ENCODE results near the gene ACE.

Gene ACE

DNA sequence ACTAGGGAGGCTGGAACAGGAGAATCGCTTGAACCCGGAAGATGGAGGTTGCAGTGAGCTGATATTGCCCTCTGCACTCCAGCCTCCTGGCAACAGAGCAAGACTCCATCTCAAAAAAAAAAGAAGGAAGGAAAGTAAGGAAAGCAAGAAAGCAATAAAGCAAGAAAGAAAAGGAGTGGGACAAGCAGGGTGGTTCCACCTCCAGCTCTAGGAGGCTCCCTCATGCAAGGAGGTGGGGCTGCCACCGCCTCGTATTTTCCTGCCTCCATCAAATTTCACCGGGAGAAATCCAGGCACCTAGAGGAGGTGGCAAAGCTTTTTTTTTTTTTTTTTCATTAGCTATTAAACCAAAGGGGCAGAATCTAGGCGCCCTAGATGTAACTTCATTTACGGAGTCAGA, 31.8 kb upstream of the ACE start:
- no peak overlapping the region for H3K9ac ChIP-seq (ENCODE audit: low read length)
- H3K27ac ChIP-seq (ENCODE audit: low read depth, low read length) = no peak overlapping the region
- H3K4me3 ChIP-seq (ENCODE audit: low read depth, low read length) = peak overlapping the region; percentile 71
- H3K4me1 ChIP-seq (ENCODE audit: control insufficient read depth, insufficient read depth, low read length) = peaks cover 36% of the 10 kb centered on the region
- no peaks in the 10 kb centered on the region for H3K27me3 ChIP-seq (ENCODE audit: control insufficient read depth, insufficient read depth, low read length)
- H3K9me3 ChIP-seq (ENCODE audit: control insufficient read depth, insufficient read depth, low read depth, low read length) = no peaks in the 10 kb centered on the region
- no peaks in the 10 kb centered on the region for H3K36me3 ChIP-seq (ENCODE audit: control insufficient read depth, insufficient read depth, low read length)

DNA sequence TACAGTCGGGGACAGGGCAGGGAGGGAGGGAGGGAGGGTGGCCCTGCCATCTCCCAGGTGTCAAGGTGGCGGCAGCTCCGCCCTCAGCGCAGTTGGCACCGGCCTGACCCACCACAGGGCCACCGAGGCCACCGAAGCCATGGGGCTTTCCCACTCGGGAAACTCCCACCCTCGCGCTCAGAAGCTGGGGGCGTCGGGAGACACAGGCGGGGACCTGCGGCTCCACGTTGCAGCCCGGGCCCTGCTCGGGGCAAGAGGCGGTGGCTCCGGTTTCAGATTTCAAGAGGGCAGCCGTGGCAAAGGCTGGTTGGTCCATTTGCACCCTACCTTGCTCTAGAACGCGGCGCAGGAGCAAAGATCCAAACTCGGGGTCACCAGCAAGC, 31.3 kb upstream of the ACE start:
- no peaks in the 10 kb centered on the region for H3K36me3 ChIP-seq (ENCODE audit: control insufficient read depth, insufficient read depth, low read length)
- H3K4me3 ChIP-seq (ENCODE audit: low read depth, low read length) = peak overlapping the region; percentile 71
- no peaks in the 10 kb centered on the region for H3K9me3 ChIP-seq (ENCODE audit: control insufficient read depth, insufficient read depth, low read depth, low read length)
- peak overlapping the region; percentile 75 for H3K9ac ChIP-seq (ENCODE audit: low read length)
- peaks cover 34% of the 10 kb centered on the region for H3K4me1 ChIP-seq (ENCODE audit: control insufficient read depth, insufficient read depth, low read length)
- H3K27me3 ChIP-seq (ENCODE audit: control insufficient read depth, insufficient read depth, low read length) = no peaks in the 10 kb centered on the region
- peak overlapping the region; percentile 39; the same call in 1 of the 2 replicates for H3K27ac ChIP-seq (ENCODE audit: low read depth, low read length)

- H3K9me3 ChIP-seq (ENCODE audit: control insufficient read depth, insufficient read depth, low read depth, low read length) = no peaks in the 10 kb centered on the region
- H3K4me3 ChIP-seq (ENCODE audit: low read depth, low read length) = peak within 1 kb of the TSS; percentile 71
- peak within 1 kb of the TSS; percentile 94 for H3K27ac ChIP-seq (ENCODE audit: low read depth, low read length)
- H3K4me1 ChIP-seq (ENCODE audit: control insufficient read depth, insufficient read depth, low read length) = peaks cover 30% of the 10 kb centered on the region
- no peaks in the 10 kb centered on the region for H3K27me3 ChIP-seq (ENCODE audit: control insufficient read depth, insufficient read depth, low read length)
- H3K9ac ChIP-seq (ENCODE audit: low read length) = peak within 1 kb of the TSS; percentile 80
- H3K36me3 ChIP-seq (ENCODE audit: control insufficient read depth, insufficient read depth, low read length) = no peaks in the 10 kb centered on the region
Measured at GRCh38 chr17:63445954-63446752, 30.7 kb upstream of the ACE start, which contains the start of gene CYB561. CYB561 (minus strand) TSS chr17:63446306; CDS start chr17:63437547, 8,759 bp downstream.

- Histone ChIP-seq H3K4me3 (ENCODE audit: low read depth, low read length) (peak overlapping the region; percentile 71), H3K27ac (ENCODE audit: low read depth, low read length) (peak overlapping the region; percentile 94)
Measured at GRCh38 chr17:63446753-63447470, 29.9 kb upstream of the ACE start.

GRCh38 chr17:63447471-63448009, 29.3 kb upstream of the ACE start:
- Histone ChIP-seq H3K36me3 (ENCODE audit: control insufficient read depth, insufficient read depth, low read length) (no peaks in the 10 kb centered on the region), H3K27ac (ENCODE audit: low read depth, low read length) (peak overlapping the region; percentile 94; the same call in 1 of the 2 replicates), H3K9me3 (ENCODE audit: control insufficient read depth, insufficient read depth, low read depth, low read length) (no peaks in the 10 kb centered on the region), H3K4me3 (ENCODE audit: low read depth, low read length) (peak overlapping the region; percentile 71), H3K27me3 (ENCODE audit: control insufficient read depth, insufficient read depth, low read length) (no peaks in the 10 kb centered on the region), H3K4me1 (ENCODE audit: control insufficient read depth, insufficient read depth, low read length) (peaks cover 29% of the 10 kb centered on the region), H3K9ac (ENCODE audit: low read length) (peak overlapping the region; percentile 80)

More at GRCh38 chr17:63446753-63447470, 29.9 kb upstream of the ACE start:
- peaks cover 30% of the 10 kb centered on the region for H3K4me1 ChIP-seq (ENCODE audit: control insufficient read depth, insufficient read depth, low read length)
- H3K9ac ChIP-seq (ENCODE audit: low read length) = peak overlapping the region; percentile 80
- H3K9me3 ChIP-seq (ENCODE audit: control insufficient read depth, insufficient read depth, low read depth, low read length) = no peaks in the 10 kb centered on the region
- no peaks in the 10 kb centered on the region for H3K36me3 ChIP-seq (ENCODE audit: control insufficient read depth, insufficient read depth, low read length)
- no peaks in the 10 kb centered on the region for H3K27me3 ChIP-seq (ENCODE audit: control insufficient read depth, insufficient read depth, low read length)

GRCh38 chr17:63448655-63449054, 28.2 kb upstream of the ACE start:
- Histone ChIP-seq H3K4me3 (ENCODE audit: low read depth, low read length) (no peak overlapping the region), H3K27ac (ENCODE audit: low read depth, low read length) (no peak overlapping the region), H3K27me3 (ENCODE audit: control insufficient read depth, insufficient read depth, low read length) (no peaks in the 10 kb centered on the region), H3K9ac (ENCODE audit: low read length) (no peak overlapping the region), H3K9me3 (ENCODE audit: control insufficient read depth, insufficient read depth, low read depth, low read length) (no peaks in the 10 kb centered on the region), H3K4me1 (ENCODE audit: control insufficient read depth, insufficient read depth, low read length) (peaks cover 25% of the 10 kb centered on the region), H3K36me3 (ENCODE audit: control insufficient read depth, insufficient read depth, low read length) (no peaks in the 10 kb centered on the region)

DNA sequence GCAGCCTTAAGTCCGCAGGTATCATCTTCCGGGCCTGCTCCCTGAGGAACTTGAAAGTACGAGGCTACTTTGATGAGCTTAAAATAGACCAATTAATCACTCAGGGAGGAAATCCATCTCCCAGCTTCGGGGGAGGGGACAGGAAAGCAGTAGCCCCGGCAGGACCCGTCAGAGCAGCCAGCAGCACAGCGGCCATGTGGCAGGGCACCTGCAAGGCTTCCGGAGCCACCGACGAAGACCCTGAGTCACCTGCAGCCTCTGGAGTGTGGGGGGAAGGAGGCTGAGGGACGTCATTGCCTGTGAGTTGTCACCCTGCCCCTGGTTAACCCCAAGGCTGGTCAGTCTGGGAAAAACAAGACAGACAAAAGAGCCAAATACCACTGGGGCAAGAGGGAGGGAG, 26.3 kb upstream of the ACE start:
- H3K9me3 ChIP-seq (ENCODE audit: control insufficient read depth, insufficient read depth, low read depth, low read length) = no peaks in the 10 kb centered on the region
- no peak overlapping the region for H3K9ac ChIP-seq (ENCODE audit: low read length)
- no peak overlapping the region for H3K4me3 ChIP-seq (ENCODE audit: low read depth, low read length)
- H3K36me3 ChIP-seq (ENCODE audit: control insufficient read depth, insufficient read depth, low read length) = no peaks in the 10 kb centered on the region
- H3K27ac ChIP-seq (ENCODE audit: low read depth, low read length) = no peak overlapping the region
- no peaks in the 10 kb centered on the region for H3K27me3 ChIP-seq (ENCODE audit: control insufficient read depth, insufficient read depth, low read length)
- peaks cover 25% of the 10 kb centered on the region for H3K4me1 ChIP-seq (ENCODE audit: control insufficient read depth, insufficient read depth, low read length)

GRCh38 chr17:63451150-63451549, 25.7 kb upstream of the ACE start:
- no peak overlapping the region for H3K27ac ChIP-seq (ENCODE audit: low read depth, low read length)
- no peaks in the 10 kb centered on the region for H3K9me3 ChIP-seq (ENCODE audit: control insufficient read depth, insufficient read depth, low read depth, low read length)
- no peak overlapping the region for H3K4me3 ChIP-seq (ENCODE audit: low read depth, low read length)
- no peak overlapping the region for H3K9ac ChIP-seq (ENCODE audit: low read length)
- no peaks in the 10 kb centered on the region for H3K27me3 ChIP-seq (ENCODE audit: control insufficient read depth, insufficient read depth, low read length)
- H3K4me1 ChIP-seq (ENCODE audit: control insufficient read depth, insufficient read depth, low read length) = peaks cover 25% of the 10 kb centered on the region
- no peaks in the 10 kb centered on the region for H3K36me3 ChIP-seq (ENCODE audit: control insufficient read depth, insufficient read depth, low read length)

DNA sequence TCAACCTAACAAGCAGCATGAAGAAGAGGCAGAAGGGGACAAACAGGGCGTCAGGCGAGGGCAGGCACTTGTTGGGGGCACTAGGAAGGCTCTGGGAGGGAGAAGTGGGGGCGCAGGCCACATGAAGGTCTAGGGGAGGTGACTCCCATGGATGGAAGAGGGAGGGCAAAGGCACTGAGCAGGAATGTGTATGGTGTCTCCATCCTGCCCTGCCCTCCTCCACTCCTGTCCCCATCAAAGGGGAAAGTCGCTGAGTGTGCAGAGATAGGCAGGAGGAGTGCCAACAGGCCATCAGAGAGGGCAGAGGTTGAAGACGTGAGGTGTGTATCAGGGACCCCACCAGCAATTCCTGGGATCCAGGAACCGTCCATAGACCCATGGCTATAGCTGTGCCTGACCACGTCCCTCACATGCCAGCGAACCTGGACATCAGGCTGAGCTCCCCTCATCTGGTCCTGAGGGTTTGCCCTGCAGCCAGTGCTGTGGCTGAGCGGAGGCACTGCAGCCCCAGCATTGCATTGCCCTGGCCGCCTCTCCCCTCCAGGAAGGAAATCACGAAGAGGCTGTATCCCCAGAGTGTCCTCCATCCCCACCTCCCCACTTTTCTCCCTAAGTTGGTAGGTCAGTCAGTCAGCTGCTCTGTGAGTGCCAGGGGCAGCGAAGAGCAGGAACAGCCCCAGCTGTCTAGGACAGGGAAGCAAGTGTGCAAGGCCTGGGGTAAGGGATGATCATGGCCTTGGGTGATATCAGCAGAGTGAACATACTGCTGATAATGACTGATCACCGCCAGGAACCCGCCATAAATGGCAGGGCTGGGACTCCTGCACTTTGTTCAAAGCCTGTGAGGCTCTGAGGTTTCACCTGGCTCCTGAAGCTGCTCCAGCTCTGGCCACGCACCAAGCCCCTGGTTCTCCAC, 24.6 kb upstream of the ACE start:
- peaks cover 16% of the 10 kb centered on the region for H3K4me1 ChIP-seq (ENCODE audit: control insufficient read depth, insufficient read depth, low read length)
- no peaks in the 10 kb centered on the region for H3K27me3 ChIP-seq (ENCODE audit: control insufficient read depth, insufficient read depth, low read length)
- H3K36me3 ChIP-seq (ENCODE audit: control insufficient read depth, insufficient read depth, low read length) = no peaks in the 10 kb centered on the region
- H3K9me3 ChIP-seq (ENCODE audit: control insufficient read depth, insufficient read depth, low read depth, low read length) = no peaks in the 10 kb centered on the region
- H3K9ac ChIP-seq (ENCODE audit: low read length) = no peak overlapping the region
- H3K27ac ChIP-seq (ENCODE audit: low read depth, low read length) = no peak overlapping the region
- H3K4me3 ChIP-seq (ENCODE audit: low read depth, low read length) = no peak overlapping the region

DNA sequence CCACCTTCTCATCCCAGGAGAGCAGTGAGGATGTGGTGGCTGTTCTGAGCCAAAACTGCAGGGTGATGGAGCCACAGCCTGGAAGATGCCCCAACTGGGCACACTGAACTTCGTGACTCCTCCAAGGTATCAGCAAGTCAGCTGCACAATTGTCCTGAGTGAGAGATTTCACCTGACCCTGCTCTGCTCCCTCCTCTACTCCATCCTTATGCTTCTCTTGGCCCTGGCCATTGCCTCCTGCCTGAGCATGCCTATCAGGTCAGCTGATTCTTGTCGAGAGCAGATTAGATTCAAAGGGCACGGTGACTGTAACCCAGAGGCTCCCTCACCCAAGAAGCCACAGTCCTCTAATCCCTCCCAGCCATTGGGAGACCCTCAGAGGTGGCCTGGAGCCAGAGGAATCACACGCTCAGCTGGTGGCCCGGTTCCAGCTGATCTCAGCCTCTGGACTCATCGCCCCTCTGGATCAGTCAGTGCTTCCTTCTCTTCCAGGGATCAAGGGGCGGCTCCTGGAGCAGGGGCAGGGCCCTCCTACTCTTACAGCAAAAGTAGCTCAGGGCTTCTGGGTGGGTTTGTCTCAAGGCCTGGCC, 23.8 kb upstream of the ACE start:
- Histone ChIP-seq H3K4me3 (ENCODE audit: low read depth, low read length) (no peak overlapping the region), H3K9ac (ENCODE audit: low read length) (no peak overlapping the region), H3K9me3 (ENCODE audit: control insufficient read depth, insufficient read depth, low read depth, low read length) (no peaks in the 10 kb centered on the region), H3K27me3 (ENCODE audit: control insufficient read depth, insufficient read depth, low read length) (no peaks in the 10 kb centered on the region), H3K27ac (ENCODE audit: low read depth, low read length) (no peak overlapping the region), H3K36me3 (ENCODE audit: control insufficient read depth, insufficient read depth, low read length) (no peaks in the 10 kb centered on the region), H3K4me1 (ENCODE audit: control insufficient read depth, insufficient read depth, low read length) (peaks cover 8% of the 10 kb centered on the region)
